Measurements from ENCODE around the gene XPO6. TPM values are rescaled to one million over a fixed set of nuclear protein-coding genes. Genes with fewer than 3 reads are reported as not detected.

The XPO6 gene
- polyA plus RNA-seq, 1 experiment: 207 TPM

GRCh38 chr16:28108590-28109247, 103.0 kb downstream of the XPO6 start:
- Histone ChIP-seq H3K27ac (ENCODE audit: low read depth, low read length) (no peak overlapping the region), H3K9me3 (ENCODE audit: control insufficient read depth, insufficient read depth, low read length) (no peaks in the 10 kb centered on the region), H3K4me3 (ENCODE audit: low read depth, low read length) (no peak overlapping the region), H3K27me3 (ENCODE audit: control insufficient read depth, insufficient read depth, low read length) (no peaks in the 10 kb centered on the region)
- ChIA-PET POLR2A (interaction anchor here (0.7 kb wide), 1 partner anchor 559 kb away, joined by 4 read pairs; the partner anchor contains the start of gene KATNIP), CTCF (no interaction called here)
- no peak for TF ChIP-seq CTCF (IDR thresholded peaks at IDR 0.05; ENCODE audit: low read depth, low read length)
- no peak for DNase-seq (ENCODE audit: low read depth, low spot score)

GRCh38 chr16:28107232-28107631, 104.5 kb downstream of the XPO6 start:
- POLR2A ChIA-PET: no interaction called here
- no peak overlapping the region for H3K27ac ChIP-seq (ENCODE audit: low read depth, low read length)
- no peak for TF ChIP-seq CTCF (IDR thresholded peaks at IDR 0.05; ENCODE audit: low read depth, low read length)
- CTCF ChIA-PET: interaction anchor here (0.6 kb wide), 1 partner anchor 36 kb away, joined by 3 read pairs; no protein-coding TSS in a partner anchor
- DNase-seq (ENCODE audit: low read depth, low spot score): no peak
- H3K9me3 ChIP-seq (ENCODE audit: control insufficient read depth, insufficient read depth, low read length): no peaks in the 10 kb centered on the region
- H3K27me3 ChIP-seq (ENCODE audit: control insufficient read depth, insufficient read depth, low read length): no peaks in the 10 kb centered on the region
- H3K4me3 ChIP-seq (ENCODE audit: low read depth, low read length): no peak overlapping the region

GRCh38 chr16:28106467-28107215, 105.1 kb downstream of the XPO6 start:
- no peak for DNase-seq (ENCODE audit: low read depth, low spot score)
- Histone ChIP-seq H3K27me3 (ENCODE audit: control insufficient read depth, insufficient read depth, low read length) (no peaks in the 10 kb centered on the region), H3K27ac (ENCODE audit: low read depth, low read length) (no peak overlapping the region), H3K9me3 (ENCODE audit: control insufficient read depth, insufficient read depth, low read length) (no peaks in the 10 kb centered on the region), H3K4me3 (ENCODE audit: low read depth, low read length) (no peak overlapping the region)
- POLR2A ChIA-PET: no interaction called here
- CTCF ChIA-PET: interaction anchor here (0.6 kb wide), 1 partner anchor 36 kb away, joined by 3 read pairs; no protein-coding TSS in a partner anchor
- no peak for TF ChIP-seq CTCF (IDR thresholded peaks at IDR 0.05; ENCODE audit: low read depth, low read length)

GRCh38 chr16:28105954-28106353, 105.8 kb downstream of the XPO6 start:
- no peaks in the 10 kb centered on the region for H3K27me3 ChIP-seq (ENCODE audit: control insufficient read depth, insufficient read depth, low read length)
- ChIA-PET POLR2A (no interaction called here), CTCF (no interaction called here)
- H3K9me3 ChIP-seq (ENCODE audit: control insufficient read depth, insufficient read depth, low read length): no peaks in the 10 kb centered on the region
- no peak overlapping the region for H3K27ac ChIP-seq (ENCODE audit: low read depth, low read length)
- TF ChIP-seq CTCF (IDR thresholded peaks at IDR 0.05; ENCODE audit: low read depth, low read length): no peak
- no peak overlapping the region for H3K4me3 ChIP-seq (ENCODE audit: low read depth, low read length)
- DNase-seq (ENCODE audit: low read depth, low spot score): no peak

GRCh38 chr16:28105297-28105696, 106.5 kb downstream of the XPO6 start:
- Histone ChIP-seq H3K9me3 (ENCODE audit: control insufficient read depth, insufficient read depth, low read length) (no peaks in the 10 kb centered on the region), H3K27me3 (ENCODE audit: control insufficient read depth, insufficient read depth, low read length) (no peaks in the 10 kb centered on the region), H3K27ac (ENCODE audit: low read depth, low read length) (no peak overlapping the region), H3K4me3 (ENCODE audit: low read depth, low read length) (no peak overlapping the region)
- POLR2A ChIA-PET: no interaction called here
- CTCF ChIA-PET: no interaction called here
- TF ChIP-seq CTCF (IDR thresholded peaks at IDR 0.05; ENCODE audit: low read depth, low read length): no peak
- no peak for DNase-seq (ENCODE audit: low read depth, low spot score)
